SU-DHL-6 (cell line): ENCODE results near the gene UPF2.

Experiments used
- H2AFZ ChIP-seq: fragments of 200-600 bp; sonication (generic); 2 replicates; pipeline ENCODE4 v1.6.1; 2014; ENCODE audit warnings: low read depth, mild to moderate bottlenecking, moderate library complexity, mixed read lengths, antibody characterized with exemption, low read length; ENCODE audit not compliant: severe bottlenecking
- H3F3A ChIP-seq: fragments of 200-600 bp; shearing (Covaris generic); 2 replicates; pipeline ENCODE4 v1.6.0; 2016; ENCODE audit warnings: antibody characterized with exemption, mild to moderate bottlenecking; ENCODE audit not compliant: insufficient read depth
- H3K27ac ChIP-seq: fragments of 200-600 bp; sonication (generic); 2 replicates; pipeline ENCODE4 v1.5.1; 2016; ENCODE audit warnings: low read depth, mild to moderate bottlenecking, low read length, moderate library complexity, mixed read lengths
- H3K27me3 ChIP-seq: fragments of 200-600 bp; sonication (generic), shearing (Covaris generic); 2 replicates; pipeline ENCODE4 v1.6.0; 2014; ENCODE audit warnings: mild to moderate bottlenecking, low read length
- H3K36me3 ChIP-seq: fragments of 200-600 bp; sonication (generic); 2 replicates; pipeline ENCODE4 v1.6.1; 2014; ENCODE audit warnings: mild to moderate bottlenecking, low read length, mixed read lengths
- H3K4me2 ChIP-seq: fragments of 300-600, 200-600 bp; shearing (Covaris generic), sonication (generic); 2 replicates; pipeline ENCODE4 v1.6.0; 2014; ENCODE audit warnings: low read length, low read depth, mild to moderate bottlenecking; ENCODE audit not compliant: poor library complexity, severe bottlenecking
- H3K4me3 ChIP-seq: fragments of 200-600 bp; sonication (generic); 2 replicates; pipeline ENCODE4 v1.5.1; 2014; ENCODE audit warnings: antibody characterized with exemption, low read length, mild to moderate bottlenecking, mixed read lengths; ENCODE audit not compliant: insufficient read depth, poor library complexity, severe bottlenecking
- H3K79me2 ChIP-seq: fragments of 200-600 bp; sonication (generic); 2 replicates; pipeline ENCODE4 v1.6.1; 2014; ENCODE audit warnings: mild to moderate bottlenecking, low read length, moderate library complexity; ENCODE audit not compliant: insufficient read depth
- H3K9ac ChIP-seq: fragments of 200-600 bp; sonication (generic); 2 replicates; pipeline ENCODE4 v1.7.0; 2014; ENCODE audit warnings: mild to moderate bottlenecking, low read length
- H3K9me2 ChIP-seq: fragments of 200-600 bp; sonication (generic); replicated peaks from 2 replicates; pipeline ENCODE4 v1.6.1; 2014; ENCODE audit warnings: low read length; ENCODE audit not compliant: insufficient read depth
- H3K9me3 ChIP-seq: fragments of 200-600 bp; sonication (generic); 2 replicates; pipeline ENCODE4 v1.6.1; 2014; ENCODE audit warnings: low read length, mixed read lengths; ENCODE audit not compliant: insufficient read depth
- H4K20me1 ChIP-seq: fragments of 200-600 bp; sonication (generic); 2 replicates; pipeline ENCODE4 v1.6.1; 2014; ENCODE audit warnings: low read depth, mild to moderate bottlenecking, antibody characterized with exemption, low read length, moderate library complexity, mixed read lengths
- CTCF ChIP-seq: fragments of 200-600 bp; sonication (generic); IDR thresholded peaks from one replicate; pipeline ENCODE4 v1.5.1; 2017; ENCODE audit warnings: antibody characterized with exemption, mild to moderate bottlenecking, low read length, moderate library complexity; ENCODE audit not compliant: insufficient read depth, poor library complexity, severe bottlenecking
- EZH2phosphoT487 ChIP-seq: fragments of 200-600 bp; sonication (generic), shearing (Covaris generic); conservative IDR thresholded peaks from 2 replicates; pipeline ENCODE4 v1.6.1; 2018; ENCODE audit warnings: mild to moderate bottlenecking, antibody characterized with exemption, low read length, moderate library complexity, mixed read lengths

Gene UPF2

GRCh38 chr10:11886138-11886474 lies 156.5 kb downstream of the UPF2 start:
- TF ChIP-seq CTCF (no peak), EZH2phosphoT487 (no peak)
- Histone ChIP-seq H3K4me3 (no peak overlapping the region), H3K4me2 (no peak overlapping the region), H3F3A (no peaks in the 10 kb centered on the region), H3K9me2 (no peaks in the 10 kb centered on the region), H3K27ac (no peak overlapping the region), H3K36me3 (no peaks in the 10 kb centered on the region), H3K9me3 (no peaks in the 10 kb centered on the region), H3K27me3 (no peaks in the 10 kb centered on the region), H3K9ac (no peak overlapping the region), H2AFZ (no peak overlapping the region), H4K20me1 (no peaks in the 10 kb centered on the region), H3K79me2 (no peaks in the 10 kb centered on the region)

GRCh38 chr10:11885437-11886137 lies 157.0 kb downstream of the UPF2 start:
- H3K27ac ChIP-seq, result no peak overlapping the region
- TF ChIP-seq CTCF (no peak), EZH2phosphoT487 (no peak)
- H3K4me2 ChIP-seq, result no peak overlapping the region
- H4K20me1 ChIP-seq, result no peaks in the 10 kb centered on the region
- no peaks in the 10 kb centered on the region for H3K36me3 ChIP-seq
- H3K27me3 ChIP-seq, result no peaks in the 10 kb centered on the region
- no peaks in the 10 kb centered on the region for H3K9me2 ChIP-seq
- H3K9ac ChIP-seq, result no peak overlapping the region
- H2AFZ ChIP-seq, result no peak overlapping the region
- no peaks in the 10 kb centered on the region for H3K79me2 ChIP-seq
- no peaks in the 10 kb centered on the region for H3F3A ChIP-seq
- no peaks in the 10 kb centered on the region for H3K9me3 ChIP-seq
- no peak overlapping the region for H3K4me3 ChIP-seq

GRCh38 chr10:11884706-11885423 lies 157.7 kb downstream of the UPF2 start:
- Histone ChIP-seq H3K4me2 (no peak overlapping the region), H3K9me3 (no peaks in the 10 kb centered on the region), H3K27me3 (no peaks in the 10 kb centered on the region), H3K9me2 (no peaks in the 10 kb centered on the region), H2AFZ (no peak overlapping the region), H3K4me3 (no peak overlapping the region), H3F3A (no peaks in the 10 kb centered on the region), H3K27ac (no peak overlapping the region), H3K36me3 (no peaks in the 10 kb centered on the region), H3K79me2 (no peaks in the 10 kb centered on the region), H3K9ac (no peak overlapping the region), H4K20me1 (no peaks in the 10 kb centered on the region)
- TF ChIP-seq EZH2phosphoT487 (no peak), CTCF (no peak)
